OCI-LY7 (cell line): ENCODE data around the gene ATP6V0D1.

Source experiments
- CTCF ChIP-seq: fragments of 200-600 bp; sonication (generic); conservative IDR thresholded peaks from 2 replicates; pipeline ENCODE4 v1.5.1; 2014; ENCODE audit warnings: mild to moderate bottlenecking, antibody characterized with exemption, low read length, moderate library complexity, mixed read lengths
- EZH2phosphoT487 ChIP-seq: fragments of 200-600 bp; sonication (generic); IDR thresholded peaks from 2 replicates; pipeline ENCODE4 v1.6.1; 2018; ENCODE audit warnings: low read depth, borderline replicate concordance, mild to moderate bottlenecking, mixed run types, antibody characterized with exemption, low read length, moderate library complexity, mixed read lengths

GRCh38 chr16:67474551-67475455 is 6.2 kb downstream of the ATP6V0D1 start:
- TF ChIP-seq CTCF (no peak), EZH2phosphoT487 (no peak)
